Keratinocyte (primary cell): Measurements from ENCODE around the gene WDPCP.
A peak's percentile ranks its signal among the peaks of the same experiment; 100 is the strongest.

ENCODE experiments used
- CTCF ChIP-seq, 3 experiments: IDR thresholded peaks in 1 of 3; conservative IDR thresholded peaks in 1 of 3; optimal IDR thresholded peaks in 1 of 3; 2 replicates in 2 of 3; 3 replicates in 1 of 3; pipeline versions ENCODE3 to v1.5.1; 2011; ENCODE audit warnings: low read length in 3 of 3, mild to moderate bottlenecking in 3 of 3, moderate library complexity in 2 of 3, control low read depth in 1 of 3, inconsistent platforms in 1 of 3; ENCODE audit not compliant: insufficient read depth in 2 of 3; ENCODE audit errors: extremely low read depth in 1 of 3
- EZH2 ChIP-seq: IDR thresholded peaks from one replicate; pipeline ENCODE4 v1.6.1; 2012; ENCODE audit warnings: inconsistent platforms, mild to moderate bottlenecking, low read length, moderate library complexity

- peak; percentile 49 to 70 (median 56) for TF ChIP-seq CTCF (optimal IDR thresholded peaks at IDR 0.05 in 1 of 3, IDR thresholded peaks at IDR 0.05 in 1 of 3, conservative IDR thresholded peaks at IDR 0.05 in 1 of 3; ENCODE audit: extremely low read depth in 1 of 3, insufficient read depth in 2 of 3, low read length in 3 of 3)
- no peak for TF ChIP-seq EZH2
These were observed 163.8 kb downstream of the WDPCP start for GRCh38 chr2:63424329-63425078.
